SK-N-SH treated with all-trans-retinoic acid at 6 μM for 48 hours (cell line): ENCODE data around the gene PCLO.

Experiments
- ATAC-seq: fragments of 200-7000 bp; cut with Tn5 transposase; 3 replicates; pipeline ENCODE4 v1.9.1; 2020; ENCODE audit warnings: mild to moderate bottlenecking, moderate library complexity
- ARNTL ChIP-seq: fragments of 450-650 bp; formaldehyde crosslinking; IDR thresholded peaks from 2 replicates; pipeline ENCODE4 v1.5.0; 2020; ENCODE audit warnings: low read depth, mild to moderate bottlenecking, moderate library complexity, borderline replicate concordance
- CSDC2 ChIP-seq: fragments of 250-450 bp; sonication (Bioruptor Pico); IDR thresholded peaks from 2 replicates; pipeline ENCODE4 v1.5.0; 2020; ENCODE audit warnings: mild to moderate bottlenecking, moderate library complexity
- ESRRG ChIP-seq: fragments of 250-450 bp; sonication (Bioruptor Pico); IDR thresholded peaks from 2 replicates; pipeline ENCODE4 v1.6.1; 2021; ENCODE audit warnings: mild to moderate bottlenecking
- GLIS3 ChIP-seq: fragments of 250-450 bp; sonication (Bioruptor Pico); IDR thresholded peaks from 2 replicates; pipeline ENCODE4 v1.5.0; 2020; ENCODE audit warnings: mild to moderate bottlenecking, moderate library complexity
- ISL1 ChIP-seq: fragments of 250-450 bp; sonication (Bioruptor Pico); IDR thresholded peaks from 2 replicates; pipeline ENCODE4 v2.1.2; 2022; ENCODE audit warnings: mild to moderate bottlenecking, moderate library complexity
- OSR1 ChIP-seq: fragments of 250-450 bp; sonication (Bioruptor Pico); IDR thresholded peaks from 2 replicates; pipeline ENCODE4 v1.8.0; 2022; ENCODE audit warnings: moderate library complexity, mild to moderate bottlenecking, inconsistent platforms
- PPARA ChIP-seq: fragments of 250-450 bp; sonication (Bioruptor Pico); IDR thresholded peaks from 2 replicates; pipeline ENCODE4 v1.5.0; 2020; ENCODE audit warnings: mild to moderate bottlenecking, borderline replicate concordance
- RARB ChIP-seq: fragments of 250-450 bp; sonication (Bioruptor Pico); IDR thresholded peaks from 2 replicates; pipeline ENCODE4 v1.8.0; 2021; ENCODE audit warnings: mild to moderate bottlenecking, moderate library complexity
- SNAI2 ChIP-seq: fragments of 250-450 bp; sonication (Bioruptor Pico); IDR thresholded peaks from 2 replicates; pipeline ENCODE4 v1.5.0; 2020; ENCODE audit warnings: mild to moderate bottlenecking, moderate library complexity
- ZC3H10 ChIP-seq: fragments of 250-450 bp; sonication (Bioruptor Pico); IDR thresholded peaks from 2 replicates; pipeline ENCODE4 v1.5.1; 2021; ENCODE audit warnings: mild to moderate bottlenecking, moderate library complexity
- ZFP3 ChIP-seq: fragments of 250-450 bp; sonication (Bioruptor Pico); IDR thresholded peaks from 2 replicates; pipeline ENCODE4 v1.5.0; 2020; ENCODE audit warnings: mild to moderate bottlenecking, moderate library complexity
- ZFP30 ChIP-seq: fragments of 450-650 bp; formaldehyde crosslinking; IDR thresholded peaks from 2 replicates; pipeline ENCODE4 v1.5.0; 2022; ENCODE audit warnings: mild to moderate bottlenecking, moderate library complexity
- ZNF565 ChIP-seq: fragments of 450-650 bp; formaldehyde crosslinking; conservative IDR thresholded peaks from 2 replicates; pipeline ENCODE4 v1.5.0; 2020; ENCODE audit warnings: low read depth, mild to moderate bottlenecking, moderate library complexity
- ZNF70 ChIP-seq: fragments of 450-650 bp; formaldehyde crosslinking; IDR thresholded peaks from 2 replicates; pipeline ENCODE4 v1.5.0; 2020; ENCODE audit warnings: mild to moderate bottlenecking, moderate library complexity
- ZNF8 ChIP-seq: fragments of 450-650 bp; formaldehyde crosslinking; IDR thresholded peaks from 2 replicates; pipeline ENCODE4 v1.5.0; 2020; ENCODE audit warnings: mild to moderate bottlenecking, moderate library complexity
- TF ChIP-seq, protein P1 (sequence below): fragments of 250-450 bp; sonication (Bioruptor Pico); IDR thresholded peaks from 2 replicates; pipeline ENCODE4 v1.5.1; 2020; ENCODE audit warnings: low read depth, mild to moderate bottlenecking, moderate library complexity
- TF ChIP-seq, protein P2 (sequence below): fragments of 250-450 bp; sonication (Bioruptor Pico); IDR thresholded peaks from 2 replicates; pipeline ENCODE4 v1.5.0; 2020; ENCODE audit warnings: mild to moderate bottlenecking, moderate library complexity
- TF ChIP-seq, protein P3 (sequence below): fragments of 250-450 bp; sonication (Bioruptor Pico); IDR thresholded peaks from 2 replicates; pipeline ENCODE4 v1.5.1; 2021; ENCODE audit warnings: mild to moderate bottlenecking, moderate library complexity
- TF ChIP-seq, protein P4 (sequence below): fragments of 250-450 bp; sonication (Bioruptor Pico); IDR thresholded peaks from 2 replicates; pipeline ENCODE4 v1.8.0; 2021; ENCODE audit warnings: low read depth, mild to moderate bottlenecking, moderate library complexity, borderline replicate concordance

The PCLO gene

GRCh38 chr7:83178796-83179195 lies 16.1 kb upstream of the PCLO start:
- TF ChIP-seq CSDC2 (CRISPR knock-in tag) (no peak), ESRRG (no peak), ZNF8 (no peak), ZNF70 (CRISPR knock-in tag) (no peak), ZFP3 (CRISPR knock-in tag) (no peak), SNAI2 (CRISPR knock-in tag) (no peak)
- TF ChIP-seq, protein P1, sequence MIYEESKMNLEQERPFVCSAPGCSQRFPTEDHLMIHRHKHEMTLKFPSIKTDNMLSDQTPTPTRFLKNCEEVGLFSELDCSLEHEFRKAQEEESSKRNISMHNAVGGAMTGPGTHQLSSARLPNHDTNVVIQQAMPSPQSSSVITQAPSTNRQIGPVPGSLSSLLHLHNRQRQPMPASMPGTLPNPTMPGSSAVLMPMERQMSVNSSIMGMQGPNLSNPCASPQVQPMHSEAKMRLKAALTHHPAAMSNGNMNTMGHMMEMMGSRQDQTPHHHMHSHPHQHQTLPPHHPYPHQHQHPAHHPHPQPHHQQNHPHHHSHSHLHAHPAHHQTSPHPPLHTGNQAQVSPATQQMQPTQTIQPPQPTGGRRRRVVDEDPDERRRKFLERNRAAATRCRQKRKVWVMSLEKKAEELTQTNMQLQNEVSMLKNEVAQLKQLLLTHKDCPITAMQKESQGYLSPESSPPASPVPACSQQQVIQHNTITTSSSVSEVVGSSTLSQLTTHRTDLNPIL (CRISPR knock-in tag): no peak
- ATAC-seq: no peak

GRCh38 chr7:83178066-83178465 lies 15.4 kb upstream of the PCLO start:
- TF ChIP-seq ZNF70 (CRISPR knock-in tag): no peak
- TF ChIP-seq, protein P1 (CRISPR knock-in tag): no peak
- no peak for TF ChIP-seq ZNF565
- TF ChIP-seq ESRRG: no peak
- TF ChIP-seq ZFP30: no peak
- no peak for TF ChIP-seq CSDC2 (CRISPR knock-in tag)
- ATAC-seq: no peak

- no peak for TF ChIP-seq PPARA (CRISPR knock-in tag)
- TF ChIP-seq ZNF565: no peak
- no peak for TF ChIP-seq OSR1
- no peak for TF ChIP-seq RARB (CRISPR knock-in tag)
- no peak for TF ChIP-seq ZNF70 (CRISPR knock-in tag)
- no peak for TF ChIP-seq ARNTL
- TF ChIP-seq, protein P2, sequence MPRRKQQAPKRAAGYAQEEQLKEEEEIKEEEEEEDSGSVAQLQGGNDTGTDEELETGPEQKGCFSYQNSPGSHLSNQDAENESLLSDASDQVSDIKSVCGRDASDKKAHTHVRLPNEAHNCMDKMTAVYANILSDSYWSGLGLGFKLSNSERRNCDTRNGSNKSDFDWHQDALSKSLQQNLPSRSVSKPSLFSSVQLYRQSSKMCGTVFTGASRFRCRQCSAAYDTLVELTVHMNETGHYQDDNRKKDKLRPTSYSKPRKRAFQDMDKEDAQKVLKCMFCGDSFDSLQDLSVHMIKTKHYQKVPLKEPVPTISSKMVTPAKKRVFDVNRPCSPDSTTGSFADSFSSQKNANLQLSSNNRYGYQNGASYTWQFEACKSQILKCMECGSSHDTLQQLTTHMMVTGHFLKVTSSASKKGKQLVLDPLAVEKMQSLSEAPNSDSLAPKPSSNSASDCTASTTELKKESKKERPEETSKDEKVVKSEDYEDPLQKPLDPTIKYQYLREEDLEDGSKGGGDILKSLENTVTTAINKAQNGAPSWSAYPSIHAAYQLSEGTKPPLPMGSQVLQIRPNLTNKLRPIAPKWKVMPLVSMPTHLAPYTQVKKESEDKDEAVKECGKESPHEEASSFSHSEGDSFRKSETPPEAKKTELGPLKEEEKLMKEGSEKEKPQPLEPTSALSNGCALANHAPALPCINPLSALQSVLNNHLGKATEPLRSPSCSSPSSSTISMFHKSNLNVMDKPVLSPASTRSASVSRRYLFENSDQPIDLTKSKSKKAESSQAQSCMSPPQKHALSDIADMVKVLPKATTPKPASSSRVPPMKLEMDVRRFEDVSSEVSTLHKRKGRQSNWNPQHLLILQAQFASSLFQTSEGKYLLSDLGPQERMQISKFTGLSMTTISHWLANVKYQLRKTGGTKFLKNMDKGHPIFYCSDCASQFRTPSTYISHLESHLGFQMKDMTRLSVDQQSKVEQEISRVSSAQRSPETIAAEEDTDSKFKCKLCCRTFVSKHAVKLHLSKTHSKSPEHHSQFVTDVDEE (CRISPR knock-in tag): no peak
- TF ChIP-seq, protein P3, sequence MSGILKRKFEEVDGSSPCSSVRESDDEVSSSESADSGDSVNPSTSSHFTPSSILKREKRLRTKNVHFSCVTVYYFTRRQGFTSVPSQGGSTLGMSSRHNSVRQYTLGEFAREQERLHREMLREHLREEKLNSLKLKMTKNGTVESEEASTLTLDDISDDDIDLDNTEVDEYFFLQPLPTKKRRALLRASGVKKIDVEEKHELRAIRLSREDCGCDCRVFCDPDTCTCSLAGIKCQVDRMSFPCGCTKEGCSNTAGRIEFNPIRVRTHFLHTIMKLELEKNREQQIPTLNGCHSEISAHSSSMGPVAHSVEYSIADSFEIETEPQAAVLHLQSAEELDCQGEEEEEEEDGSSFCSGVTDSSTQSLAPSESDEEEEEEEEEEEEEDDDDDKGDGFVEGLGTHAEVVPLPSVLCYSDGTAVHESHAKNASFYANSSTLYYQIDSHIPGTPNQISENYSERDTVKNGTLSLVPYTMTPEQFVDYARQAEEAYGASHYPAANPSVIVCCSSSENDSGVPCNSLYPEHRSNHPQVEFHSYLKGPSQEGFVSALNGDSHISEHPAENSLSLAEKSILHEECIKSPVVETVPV (CRISPR knock-in tag): no peak
- TF ChIP-seq ZNF8: no peak
- no peak for TF ChIP-seq ZC3H10 (CRISPR knock-in tag)
- TF ChIP-seq, protein P4, sequence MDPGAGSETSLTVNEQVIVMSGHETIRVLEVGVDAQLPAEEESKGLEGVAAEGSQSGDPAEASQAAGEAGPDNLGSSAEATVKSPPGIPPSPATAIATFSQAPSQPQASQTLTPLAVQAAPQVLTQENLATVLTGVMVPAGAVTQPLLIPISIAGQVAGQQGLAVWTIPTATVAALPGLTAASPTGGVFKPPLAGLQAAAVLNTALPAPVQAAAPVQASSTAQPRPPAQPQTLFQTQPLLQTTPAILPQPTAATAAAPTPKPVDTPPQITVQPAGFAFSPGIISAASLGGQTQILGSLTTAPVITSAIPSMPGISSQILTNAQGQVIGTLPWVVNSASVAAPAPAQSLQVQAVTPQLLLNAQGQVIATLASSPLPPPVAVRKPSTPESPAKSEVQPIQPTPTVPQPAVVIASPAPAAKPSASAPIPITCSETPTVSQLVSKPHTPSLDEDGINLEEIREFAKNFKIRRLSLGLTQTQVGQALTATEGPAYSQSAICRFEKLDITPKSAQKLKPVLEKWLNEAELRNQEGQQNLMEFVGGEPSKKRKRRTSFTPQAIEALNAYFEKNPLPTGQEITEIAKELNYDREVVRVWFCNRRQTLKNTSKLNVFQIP: no peak
- TF ChIP-seq GLIS3 (CRISPR knock-in tag): no peak
- no peak for TF ChIP-seq ZFP3 (CRISPR knock-in tag)
- TF ChIP-seq, protein P1 (CRISPR knock-in tag): no peak
Observed at GRCh38 chr7:83173664-83174063, 11.0 kb upstream of the PCLO start.

DNA sequence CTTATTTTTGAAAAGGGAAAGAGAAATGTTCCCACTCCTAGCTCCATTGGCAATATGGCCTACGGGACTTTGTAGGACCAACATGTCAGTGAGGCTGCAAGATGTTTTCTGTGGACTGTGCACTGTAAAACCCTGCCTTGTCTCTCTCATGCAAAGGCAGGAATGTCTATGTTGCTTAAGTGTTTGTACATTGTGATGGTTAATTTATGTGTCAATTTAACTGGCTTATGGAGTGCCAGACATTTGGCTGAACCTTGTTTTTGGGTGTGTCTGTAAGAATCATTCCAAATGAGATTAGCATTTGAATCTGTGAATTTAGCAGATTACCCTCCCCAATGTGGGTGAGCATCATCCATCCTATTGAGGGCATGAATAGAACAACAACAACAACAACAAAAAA lies 4.1 kb upstream of the PCLO start:
- ATAC-seq: no peak
- no peak for TF ChIP-seq OSR1
- TF ChIP-seq, protein P2 (CRISPR knock-in tag): no peak
- TF ChIP-seq, protein P3 (CRISPR knock-in tag): no peak
- TF ChIP-seq, protein P4: no peak
- TF ChIP-seq ZNF70 (CRISPR knock-in tag): no peak
- TF ChIP-seq CSDC2 (CRISPR knock-in tag): no peak
- no peak for TF ChIP-seq ZNF8
- TF ChIP-seq ISL1 (CRISPR knock-in tag): no peak
- TF ChIP-seq PPARA (CRISPR knock-in tag): no peak
- no peak for TF ChIP-seq SNAI2 (CRISPR knock-in tag)

More at GRCh38 chr7:83173664-83174063, 11.0 kb upstream of the PCLO start:
- no peak for ATAC-seq
